HuH-7 (cell line): ENCODE results near the gene OOSP4A.

ENCODE experiments used
- DNase-seq: peaks from one replicate; pipeline ENCODE4 v3.0.0; 2011; ENCODE audit warnings: low spot score

OOSP4A gene

DNA sequence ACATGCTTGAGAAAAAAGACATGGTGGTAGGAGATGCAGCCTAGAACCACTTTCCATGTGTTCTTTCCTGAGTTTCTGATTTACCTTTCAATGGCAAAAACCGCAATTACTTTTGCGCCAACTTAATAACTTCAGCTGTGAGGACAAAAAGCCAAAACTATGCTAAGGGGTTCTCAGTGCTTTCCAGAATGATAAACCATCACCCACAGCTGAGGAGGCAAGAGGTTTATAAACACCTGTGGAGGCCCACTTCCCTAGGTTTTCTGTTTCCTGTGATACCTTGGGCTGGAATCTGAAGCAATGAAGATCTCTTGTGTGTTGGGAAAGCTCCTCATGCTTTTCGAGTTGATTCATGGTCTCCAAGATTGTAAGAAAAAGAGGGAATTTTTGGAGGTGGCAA is at the start of gene OOSP4A:
Gene OOSP4A (plus strand): TSS at position 301 of the 400 bp plus-strand sequence. CDS start 0 bp downstream, at position 301.
- DNase-seq: no peak

DNA sequence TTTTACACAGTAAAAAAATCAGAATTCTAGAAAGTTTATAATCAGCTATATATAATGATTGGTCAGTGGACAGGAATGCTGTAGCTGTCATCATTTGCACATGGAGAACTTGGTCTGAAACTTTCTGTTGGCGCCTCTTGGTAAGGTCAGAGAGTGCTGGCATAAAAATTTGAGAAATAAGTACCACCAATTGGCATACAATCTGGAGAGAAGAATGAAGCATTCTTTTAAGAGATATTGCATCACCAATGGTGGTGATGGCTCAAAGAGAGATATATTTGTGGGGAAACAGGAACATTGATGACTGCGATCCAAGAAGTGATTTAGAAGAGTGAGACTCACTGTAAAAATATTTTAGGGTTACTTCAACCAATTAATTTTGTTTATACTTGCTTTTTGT is 45.4 kb upstream of the OOSP4A start:
- no peak for DNase-seq

DNA sequence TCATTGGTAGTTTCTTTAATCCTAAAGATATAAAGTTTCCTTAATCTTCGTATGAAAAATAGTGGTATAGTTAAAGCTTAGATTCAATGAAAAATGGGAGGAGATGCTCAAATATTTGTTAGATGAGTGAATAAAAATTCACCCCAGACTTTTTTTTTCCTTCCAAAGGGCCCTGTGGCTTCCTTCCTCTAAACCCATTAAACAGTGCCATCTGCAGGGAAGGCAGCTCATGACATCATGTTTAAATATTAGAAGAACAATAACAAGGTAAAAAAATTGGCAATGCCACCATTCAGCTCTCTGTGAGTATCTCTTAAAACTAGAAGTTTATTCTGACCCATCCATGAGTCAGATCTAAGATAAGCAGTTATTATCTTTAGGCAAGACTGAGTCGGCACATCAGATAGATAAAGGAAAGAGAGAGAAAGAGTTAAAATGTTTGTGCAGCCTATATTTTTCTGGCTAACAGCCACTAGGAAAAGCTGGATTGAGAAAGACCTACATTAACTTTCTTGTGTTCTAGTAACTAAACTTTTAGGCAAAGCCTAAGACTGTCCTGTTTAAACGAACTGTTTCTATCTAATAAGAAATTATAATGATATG is 44.7 kb upstream of the OOSP4A start:
- DNase-seq: peak; percentile 32

DNA sequence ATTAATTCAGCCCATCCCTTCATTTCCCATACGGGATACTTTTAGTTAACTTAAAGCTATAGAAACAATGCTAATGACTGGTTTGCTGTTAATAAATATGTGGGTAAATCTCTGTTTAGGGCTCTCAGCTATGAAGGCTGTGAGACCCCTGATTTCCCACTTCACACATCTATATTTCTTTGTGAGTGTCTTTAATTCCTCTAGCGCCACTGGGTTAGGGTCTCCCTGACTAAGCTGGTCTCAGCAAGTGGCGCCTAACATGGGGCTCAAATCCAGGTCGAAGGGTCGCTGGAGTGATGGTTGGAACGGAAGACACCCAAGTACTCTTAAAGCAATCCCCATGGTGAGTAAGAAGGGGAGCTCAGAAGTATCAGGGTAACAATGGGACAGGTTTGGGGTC is 40.0 kb upstream of the OOSP4A start:
- DNase-seq: no peak

DNA sequence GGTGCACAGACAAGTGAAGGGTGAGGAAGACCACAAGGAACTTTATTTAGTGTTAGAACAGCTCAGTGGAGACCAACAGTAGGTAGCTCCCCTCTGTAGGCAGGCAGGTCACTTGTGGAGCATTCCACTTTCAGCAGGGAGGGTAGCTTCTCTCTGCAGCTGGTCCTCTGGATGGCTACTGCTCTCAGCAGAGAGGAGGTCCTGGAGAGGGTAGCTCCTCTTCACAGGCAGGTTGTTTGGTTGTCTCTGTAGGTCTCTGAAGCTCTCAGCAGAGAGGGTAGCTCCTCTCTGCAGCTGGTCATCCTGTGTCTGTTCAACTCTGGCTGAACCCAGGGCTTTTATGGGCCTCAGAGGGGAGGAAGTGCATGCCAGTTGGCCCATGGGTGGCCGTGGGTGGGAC is 32.1 kb upstream of the OOSP4A start:
- DNase-seq: no peak

DNA sequence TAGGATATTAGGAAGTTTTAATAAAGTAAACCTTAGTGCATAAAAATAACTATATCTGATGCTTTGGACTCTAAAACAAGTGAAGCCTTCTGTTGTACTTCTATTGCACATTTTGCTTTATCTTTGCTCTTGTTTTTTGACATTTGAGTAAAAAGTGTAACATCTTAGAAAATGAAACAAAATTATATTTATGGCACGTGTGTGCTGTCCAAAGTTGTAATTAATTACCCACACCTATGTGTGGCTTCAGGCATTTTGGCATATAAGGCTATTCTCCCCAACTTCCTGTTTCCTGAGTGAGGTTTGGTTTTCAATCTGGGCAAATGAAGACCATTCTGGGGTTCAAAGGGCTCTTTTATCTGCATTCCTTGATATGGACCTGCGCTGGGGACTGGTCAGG is 25.7 kb upstream of the OOSP4A start, which contains the start of gene OOSP1:
Gene OOSP1 (plus strand): TSS at position 301 of the 400 bp plus-strand sequence. CDS start 23 bp downstream, at position 324.
- DNase-seq: no peak

DNA sequence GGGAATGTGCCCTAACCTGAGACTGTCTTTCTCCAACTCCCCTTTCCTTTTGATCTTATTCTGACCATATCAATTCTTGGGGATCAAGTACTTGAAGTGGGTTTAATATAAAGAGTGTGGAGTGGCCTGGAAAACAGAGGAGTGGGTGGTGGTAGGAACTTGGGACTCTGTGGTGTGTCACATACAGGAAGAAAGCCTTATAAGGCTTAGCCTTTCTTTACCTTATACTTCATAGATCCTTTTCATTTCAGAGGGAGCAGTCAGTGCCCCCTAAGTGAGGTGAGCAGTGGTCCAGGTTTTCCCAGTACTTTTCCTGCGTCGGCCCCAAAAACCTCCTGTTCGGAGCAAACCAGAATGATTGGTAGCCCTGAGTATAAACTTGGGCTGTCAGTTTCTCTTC is 25.1 kb upstream of the OOSP4A start:
- DNase-seq: no peak

DNA sequence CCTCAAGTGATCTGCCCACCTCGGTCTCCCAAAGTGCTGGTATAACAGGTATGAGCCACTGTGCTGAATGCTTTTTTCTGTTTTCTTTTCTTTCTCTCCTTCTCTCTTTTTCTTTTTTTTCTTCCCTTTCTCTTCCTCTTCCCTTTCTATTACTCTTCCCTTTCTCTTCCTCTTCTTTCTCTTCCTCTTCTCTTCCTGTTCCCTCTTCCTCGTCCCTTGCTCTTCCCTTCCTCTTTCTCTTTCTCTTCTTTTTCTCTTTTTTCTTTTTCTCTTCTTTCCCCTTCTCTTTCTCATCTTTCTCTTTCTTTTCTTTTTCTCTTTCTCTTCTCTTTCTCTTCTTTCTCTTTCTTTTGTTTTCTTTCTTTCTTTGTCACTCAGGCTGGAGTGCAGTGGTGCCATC is 24.4 kb upstream of the OOSP4A start:
- DNase-seq: no peak

DNA sequence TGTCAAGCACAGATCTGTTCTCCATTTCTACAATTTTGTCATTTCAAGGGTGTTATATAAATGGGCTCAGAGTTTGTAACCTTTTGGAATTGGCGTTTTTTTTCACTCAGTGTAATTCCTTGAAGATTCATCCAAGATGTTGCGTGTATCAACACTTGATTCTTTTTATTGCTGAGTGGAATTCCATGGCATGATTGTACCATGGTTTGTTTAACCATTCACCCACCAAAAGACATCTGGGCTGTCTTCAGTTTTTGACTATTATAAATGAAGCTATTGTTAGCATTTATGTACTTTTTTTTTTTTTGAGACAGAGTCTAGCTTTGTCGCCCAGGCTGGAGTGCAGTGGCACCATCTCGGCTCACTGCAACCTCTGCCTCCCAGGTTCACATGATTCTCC is 22.7 kb upstream of the OOSP4A start:
- DNase-seq: no peak

DNA sequence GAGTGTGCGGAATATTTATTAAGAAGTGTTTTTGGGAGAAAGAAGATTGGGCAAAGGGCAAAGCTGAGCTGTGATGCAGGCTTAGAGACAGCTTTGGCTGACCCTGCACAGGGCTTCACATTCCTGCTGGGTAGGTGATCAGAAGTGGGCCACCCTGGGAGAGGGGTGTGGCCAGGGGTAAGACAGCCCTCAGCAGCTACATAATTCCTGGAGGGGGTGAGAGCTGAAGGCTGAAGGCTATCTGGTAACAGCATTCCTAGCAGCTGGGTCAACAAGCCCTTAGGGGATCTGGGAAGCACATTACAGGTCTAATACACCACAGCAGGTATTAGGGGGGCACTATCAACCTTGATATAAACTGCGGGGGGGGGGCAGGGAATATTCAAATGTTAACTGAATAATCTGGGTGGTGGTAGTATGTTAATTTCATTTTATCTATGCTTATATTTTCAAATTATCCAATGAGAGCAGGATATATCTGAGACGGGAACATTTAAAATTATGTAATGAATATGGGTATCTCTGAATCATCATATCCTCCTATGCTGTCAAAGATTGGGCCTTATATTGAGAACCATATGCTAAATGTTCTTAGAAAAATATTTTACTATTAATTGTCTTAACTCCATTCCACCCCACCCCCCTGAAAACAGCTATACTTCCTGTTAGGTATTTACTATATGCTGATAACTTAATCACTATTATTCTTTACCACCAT is 19.7 kb upstream of the OOSP4A start:
- DNase-seq: no peak

DNA sequence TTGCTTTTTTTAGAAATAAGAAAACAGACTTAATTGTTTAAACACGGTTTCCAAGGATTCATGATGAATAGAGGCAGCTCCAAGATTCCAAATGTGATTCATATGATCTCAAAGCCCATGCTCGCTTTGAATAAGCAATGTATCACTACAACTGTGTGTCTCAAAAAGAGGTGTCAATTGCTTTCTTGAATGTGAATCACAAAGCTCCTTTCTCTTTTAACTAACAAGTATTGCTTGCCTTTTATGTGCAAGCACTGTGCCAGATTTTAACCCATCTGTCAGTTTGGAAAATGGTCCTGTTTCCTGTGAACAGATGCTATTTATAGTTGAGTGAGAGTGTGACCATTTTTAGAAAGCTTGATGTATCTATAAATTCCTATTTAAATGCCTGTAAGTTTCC is 19.1 kb upstream of the OOSP4A start:
- DNase-seq: no peak

DNA sequence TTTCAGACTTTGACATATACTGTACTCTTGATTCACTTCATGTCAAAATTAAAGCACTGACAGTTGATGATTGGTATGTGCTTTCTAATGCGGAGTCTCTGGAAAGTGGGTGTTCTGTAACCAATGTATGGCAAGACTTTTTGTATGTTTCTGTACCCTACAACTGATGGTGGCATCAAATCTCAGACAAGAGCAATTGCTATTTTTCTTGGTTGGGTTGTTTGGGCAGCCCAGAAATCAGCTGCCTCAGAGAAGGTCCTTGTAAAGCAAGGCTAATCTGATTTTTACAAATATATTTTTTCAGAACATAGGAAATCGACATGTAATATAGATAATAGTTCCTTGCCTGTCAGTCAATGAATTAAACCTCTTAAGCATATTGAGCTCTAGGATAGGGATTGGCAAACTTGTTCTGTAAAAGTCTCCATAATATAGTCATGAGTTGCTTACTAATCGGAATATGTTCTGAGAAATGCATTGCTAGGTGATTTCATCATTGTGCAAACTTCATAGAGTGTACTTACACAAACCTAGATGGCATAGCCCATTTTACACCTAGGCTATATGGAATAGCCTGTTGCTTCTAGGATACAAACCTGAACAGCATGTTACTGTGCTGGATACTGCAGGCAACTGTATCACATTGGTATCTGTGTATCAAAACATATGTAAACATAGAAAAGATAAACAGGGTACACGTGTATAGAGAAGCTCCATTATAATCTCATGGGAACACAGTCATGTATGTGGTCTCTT is 10.2 kb upstream of the OOSP4A start:
- DNase-seq: no peak

DNA sequence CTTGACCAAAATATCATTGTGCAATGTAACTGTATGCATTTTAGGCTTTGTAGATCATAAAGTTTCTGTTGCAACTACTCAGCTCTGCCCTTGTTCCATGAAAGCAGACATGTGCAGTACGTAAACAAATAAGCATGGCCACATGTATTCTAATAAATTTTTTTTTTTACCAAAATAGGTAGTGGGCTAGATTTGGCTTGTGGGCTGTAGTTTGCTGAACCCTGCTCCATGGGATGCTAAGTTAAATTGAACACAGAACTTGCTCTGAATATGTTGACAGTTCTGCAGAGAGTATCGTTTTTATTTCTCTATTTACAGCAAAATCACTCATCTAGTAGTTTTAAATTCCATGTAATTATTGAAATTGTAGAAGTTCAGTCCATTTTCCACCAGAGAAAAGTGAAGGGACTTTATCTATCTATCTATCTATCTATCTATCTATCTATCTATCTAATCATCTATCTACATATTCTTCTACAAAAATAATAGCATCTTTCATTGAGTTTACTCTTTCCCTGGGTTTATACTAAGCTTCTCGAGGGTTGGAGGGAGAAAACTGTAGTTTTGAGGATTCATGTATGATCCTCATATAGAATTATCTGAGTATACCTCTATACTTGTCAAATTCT is 9.5 kb upstream of the OOSP4A start:
- DNase-seq: no peak

DNA sequence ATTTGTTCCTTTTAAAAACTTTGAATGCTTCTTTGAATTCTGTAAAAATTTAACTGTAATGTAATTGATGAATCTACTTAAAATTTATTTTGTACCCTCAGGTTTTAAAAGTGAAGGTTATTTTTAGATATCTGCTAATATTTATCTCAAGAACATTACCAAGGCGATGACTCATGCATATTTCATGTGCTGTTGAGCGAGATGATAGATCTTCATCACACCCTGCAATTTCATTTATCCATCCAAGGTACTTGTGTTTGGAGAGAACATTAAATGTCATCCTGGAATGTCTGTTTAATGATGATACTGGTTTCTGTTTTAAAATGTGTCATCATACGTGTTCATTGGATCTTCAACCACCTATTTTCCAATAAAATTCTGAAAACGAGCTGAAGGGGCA is 6.7 kb upstream of the OOSP4A start:
- no peak for DNase-seq

DNA sequence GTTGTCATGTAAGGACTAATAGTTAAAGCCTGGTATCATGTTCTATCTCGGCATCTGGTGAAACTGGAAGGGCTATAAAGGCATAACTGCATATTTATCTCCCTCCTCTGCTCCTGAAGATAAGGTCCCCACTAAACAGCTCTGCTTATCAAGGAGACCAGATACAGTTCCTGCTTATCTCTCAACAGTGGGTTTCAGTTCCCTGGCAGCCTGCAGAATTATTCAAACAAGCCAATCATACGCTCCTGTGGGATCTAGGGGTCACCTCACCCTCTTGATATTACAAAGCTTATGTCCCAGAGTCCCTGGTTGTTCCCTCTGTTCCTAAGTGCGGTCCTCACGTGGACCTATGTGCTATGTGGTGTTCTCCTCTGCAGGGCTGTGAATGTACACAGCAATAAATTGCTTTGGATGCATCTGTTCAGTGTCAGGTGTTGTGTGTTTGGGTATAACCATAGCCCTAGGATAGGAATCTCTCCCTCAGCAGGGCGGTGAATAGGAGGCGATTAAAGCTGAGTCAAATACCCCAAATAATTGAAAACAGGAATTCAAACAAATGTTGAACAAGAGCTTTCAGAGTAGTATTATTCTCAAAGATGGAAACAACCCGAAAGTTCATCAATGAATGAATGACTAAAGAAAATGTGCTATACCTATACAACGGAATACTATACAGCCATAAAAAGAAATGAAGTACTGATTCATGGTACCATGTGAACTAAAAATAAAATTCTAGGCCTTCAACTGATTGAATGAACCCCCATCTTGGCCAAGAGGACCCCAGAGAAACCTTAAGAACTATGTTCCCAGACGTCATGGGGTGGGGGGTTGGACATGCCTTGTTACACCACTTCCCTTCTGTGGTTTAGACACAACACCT is 3.1 kb upstream of the OOSP4A start:
- no peak for DNase-seq

DNA sequence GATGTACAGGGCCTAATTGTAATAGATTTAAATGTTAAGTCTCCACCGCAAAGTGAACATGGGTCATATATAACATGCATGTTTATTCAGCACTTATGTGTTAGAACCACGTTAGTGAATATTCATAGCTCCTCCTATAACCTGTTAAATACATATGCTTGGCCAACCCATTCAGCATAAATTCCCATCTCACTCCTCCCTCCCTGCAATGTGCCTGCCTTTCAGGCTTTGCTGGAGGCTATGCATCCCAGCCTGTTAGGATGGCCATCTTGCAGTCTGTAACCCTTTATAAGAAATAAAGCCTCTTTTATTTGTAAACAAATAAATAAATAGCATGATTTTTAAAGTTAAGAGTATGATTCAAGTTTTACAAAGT is 1.7 kb upstream of the OOSP4A start:
- DNase-seq: no peak

DNA sequence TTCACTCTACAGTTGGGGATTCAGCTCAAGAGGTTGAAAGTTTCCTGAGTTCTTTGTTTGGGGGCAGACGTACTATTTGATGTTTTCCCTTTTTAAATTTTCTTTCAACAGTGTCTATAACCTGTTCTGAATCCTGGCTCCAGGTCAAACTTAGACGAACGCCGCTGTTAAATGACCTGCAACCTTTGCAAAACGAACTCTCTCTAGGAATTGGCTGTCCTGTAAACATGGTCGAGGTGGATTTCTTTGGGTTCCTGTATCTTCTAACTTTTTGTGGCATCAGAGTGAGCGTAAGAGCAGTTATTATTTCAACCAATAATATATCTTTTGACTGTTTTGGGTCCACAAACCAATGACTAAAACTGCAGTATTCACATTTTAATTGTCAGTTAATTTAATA is 1.6 kb downstream of the OOSP4A start:
- no peak for DNase-seq

DNA sequence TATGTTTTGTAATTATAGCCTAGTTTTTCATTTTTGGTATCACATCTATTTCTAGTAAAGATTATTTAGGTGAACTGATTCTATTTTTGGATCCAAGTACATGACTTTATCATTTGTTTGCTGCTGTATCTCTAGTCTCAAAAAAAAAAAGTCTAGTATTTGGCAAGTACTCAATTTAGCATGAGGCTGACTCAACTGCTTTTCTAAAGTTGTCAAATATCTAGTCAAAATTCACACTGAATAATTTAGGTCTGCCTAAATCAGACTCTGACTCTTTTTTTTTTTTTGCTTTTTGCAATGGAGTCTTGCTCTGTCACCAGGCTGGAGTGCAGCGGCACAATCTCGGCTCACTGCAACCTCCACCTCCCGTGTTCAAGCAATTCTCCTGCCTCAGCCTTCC is 2.4 kb downstream of the OOSP4A start:
- DNase-seq: no peak

DNA sequence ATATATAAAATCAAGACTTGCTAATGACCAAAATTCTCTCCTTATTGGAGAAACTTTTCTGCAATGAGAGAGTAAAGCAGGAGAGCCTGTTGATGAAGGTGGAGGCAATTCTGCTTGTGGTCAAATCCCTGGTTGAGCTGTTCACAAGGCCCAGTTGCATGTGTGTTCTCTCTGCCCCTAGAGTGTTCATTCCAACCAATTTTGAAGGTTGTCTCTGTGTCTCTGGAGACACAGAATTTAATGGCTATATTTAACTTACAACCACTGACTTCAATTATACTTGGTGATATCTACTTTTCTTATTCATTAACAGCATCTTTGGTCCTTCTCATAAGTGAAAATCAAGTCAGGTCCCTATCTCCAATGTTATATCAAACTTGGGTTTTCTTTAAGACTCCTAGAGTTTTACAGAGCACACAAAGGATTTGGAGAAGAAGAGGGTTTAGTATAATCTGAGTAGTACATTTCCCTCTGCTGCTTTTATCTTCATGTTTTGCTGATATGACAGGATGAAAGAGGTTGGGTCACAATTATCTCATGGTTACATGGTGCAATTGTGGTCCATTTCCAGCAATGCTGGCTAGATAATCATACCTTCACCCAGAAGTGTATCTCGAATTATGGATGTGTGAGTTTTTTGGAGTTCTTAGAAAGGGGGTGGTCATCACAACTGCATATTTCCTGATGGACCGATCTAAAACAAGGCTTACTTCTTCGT is 4.0 kb downstream of the OOSP4A start:
- no peak for DNase-seq

DNA sequence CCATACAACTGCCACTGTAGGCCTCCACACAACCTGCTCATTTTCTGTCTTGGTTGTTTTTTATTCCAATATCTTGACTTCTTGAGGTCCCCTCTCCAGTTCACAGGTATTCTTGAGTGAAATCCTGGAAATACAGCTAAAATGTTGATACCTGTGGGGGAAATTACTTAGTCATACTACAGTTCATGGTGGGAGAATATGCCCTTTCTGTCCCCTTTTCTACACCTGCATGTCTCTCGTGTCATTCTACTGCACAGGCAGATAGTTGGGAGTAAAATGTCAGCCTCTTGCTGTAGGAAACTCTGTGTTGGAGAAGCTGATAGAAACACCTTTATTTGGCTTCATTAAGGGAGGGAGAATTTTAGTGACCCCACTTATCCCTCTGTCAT is 4.6 kb downstream of the OOSP4A start:
- DNase-seq: no peak

DNA sequence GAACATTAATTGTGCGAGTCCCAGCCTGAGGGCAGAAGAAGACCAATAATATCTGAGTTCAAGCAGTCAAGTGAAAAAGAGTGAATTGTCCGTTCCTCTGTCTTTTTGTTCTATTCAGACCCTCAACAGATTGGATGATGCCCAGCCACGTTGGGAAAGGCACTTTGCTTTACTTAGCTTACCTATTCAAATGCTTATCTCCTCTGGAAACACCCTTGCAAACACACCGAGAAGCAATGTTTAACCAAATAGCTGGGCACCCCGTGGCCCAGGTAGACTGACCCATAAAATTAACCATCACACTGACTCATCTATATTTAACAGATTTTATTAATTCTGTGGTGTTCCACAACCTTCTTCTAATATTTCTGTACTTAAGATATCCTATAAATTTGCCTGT is 9.3 kb downstream of the OOSP4A start:
- DNase-seq: no peak
